Hepatocyte (in vitro differentiated cells): ENCODE data around the gene BARHL1. TPM values are rescaled to one million over a fixed set of nuclear protein-coding genes. Genes with fewer than 3 reads are reported as not detected.

ENCODE experiments used
- DNase-seq: peaks from one replicate; pipeline ENCODE4 v3.0.0-alpha.2; 2016; ENCODE audit warnings: low spot score
- H2AFZ ChIP-seq: fragments of 200-600 bp; sonication (generic); 2 replicates; pipeline ENCODE4 v1.6.0; 2016; ENCODE audit warnings: antibody characterized with exemption, mild to moderate bottlenecking
- H3K27ac ChIP-seq: fragments of 200-600 bp; sonication (generic); 2 replicates; pipeline ENCODE4 v1.5.1; 2016; ENCODE audit warnings: mild to moderate bottlenecking
- H3K27me3 ChIP-seq: fragments of 200-600 bp; sonication (generic); 2 replicates; pipeline ENCODE4 v1.6.1; 2016
- H3K36me3 ChIP-seq: fragments of 200-600 bp; sonication (generic); replicated peaks from 2 replicates; pipeline ENCODE4 v1.5.1; 2016; ENCODE audit warnings: low read depth; ENCODE audit not compliant: insufficient read depth
- H3K4me1 ChIP-seq: fragments of 200-600 bp; sonication (generic); 2 replicates; pipeline ENCODE4 v1.5.1; 2016; ENCODE audit warnings: mild to moderate bottlenecking, moderate library complexity; ENCODE audit not compliant: insufficient read depth
- H3K4me2 ChIP-seq: fragments of 200-600 bp; sonication (generic); 2 replicates; pipeline ENCODE4 v1.6.0; 2016
- H3K4me3 ChIP-seq: fragments of 200-600 bp; sonication (generic); 2 replicates; pipeline ENCODE4 v1.5.1; 2016; ENCODE audit warnings: mild to moderate bottlenecking
- H3K79me2 ChIP-seq: fragments of 200-600 bp; sonication (generic); 2 replicates; pipeline ENCODE4 v1.6.0; 2017; ENCODE audit warnings: mild to moderate bottlenecking
- H3K9me2 ChIP-seq: fragments of 200-600 bp; sonication (generic); replicated peaks from 2 replicates; pipeline ENCODE4 v1.6.0; 2017; ENCODE audit warnings: mild to moderate bottlenecking; ENCODE audit not compliant: insufficient read depth
- H3K9me3 ChIP-seq: fragments of 200-600 bp; sonication (generic); 2 replicates; pipeline ENCODE4 v1.5.1; 2016; ENCODE audit warnings: low read depth, mild to moderate bottlenecking
- H4K20me1 ChIP-seq: fragments of 200-600 bp; sonication (generic); 2 replicates; pipeline ENCODE4 v1.6.0; 2016; ENCODE audit warnings: mild to moderate bottlenecking; ENCODE audit not compliant: insufficient read depth, poor library complexity, severe bottlenecking
- CTCF ChIP-seq: fragments of 200-600 bp; sonication (generic); IDR thresholded peaks from 2 replicates; pipeline ENCODE4 v1.5.1; 2016; ENCODE audit warnings: antibody characterized with exemption, mild to moderate bottlenecking; ENCODE audit not compliant: poor library complexity
- EZH2 ChIP-seq: fragments of 200-600 bp; sonication (generic); IDR thresholded peaks from 2 replicates; pipeline ENCODE4 v1.6.1; 2016; ENCODE audit warnings: antibody characterized with exemption, mild to moderate bottlenecking, borderline replicate concordance
- EZH2phosphoT487 ChIP-seq: fragments of 200-600 bp; sonication (generic); IDR thresholded peaks from one replicate; pipeline ENCODE4 v1.6.1; 2018; ENCODE audit warnings: antibody characterized with exemption, mild to moderate bottlenecking, low read depth, moderate library complexity; ENCODE audit not compliant: unreplicated experiment, severe bottlenecking
- WGBS: methylation state at CpG from one replicate; pipeline ENCODE4 v1.1.6; 2016; ENCODE audit warnings: low lambda C conversion rate; ENCODE audit errors: missing lambda C conversion rate; 5-methylcytosine and 5-hydroxymethylcytosine counted together
- polyA plus RNA-seq: library from polyadenylated mRNA; unstranded; fragments of >200 nt; fragmentation: Nextera tagmentation; extraction: Ambion mirVana; gene quantifications from 2 replicates; pipeline ENCODE4 v1.2.1, GENCODE V29; 2016
- total RNA-seq: library from RNA; depleted of rRNA; stranded (reverse); fragments of >200 nt; gene quantifications from 2 replicates; pipeline ENCODE4 v1.2.3, GENCODE V29; 2014

Gene BARHL1
- total and polyA plus RNA-seq, 2 experiments from 2014 or later: not detected

- Histone ChIP-seq H3K9me3 (no peaks in the 10 kb centered on the region), H3K27ac (no peak overlapping the region), H4K20me1 (no peaks in the 10 kb centered on the region), H3K4me3 (no peak overlapping the region), H3K36me3 (no peaks in the 10 kb centered on the region), H3K4me2 (no peak overlapping the region), H3K4me1 (no peaks in the 10 kb centered on the region), H3K27me3 (peaks cover 62% of the 10 kb centered on the region), H2AFZ (no peak overlapping the region), H3K79me2 (no peaks in the 10 kb centered on the region), H3K9me2 (no peaks in the 10 kb centered on the region)
- DNase-seq: no peak
- WGBS: 78% methylated on average over 5 of the region's 5 CpGs
- TF ChIP-seq CTCF (no peak), EZH2 (no peak), EZH2phosphoT487 (no peak)
Observed at GRCh38 chr9:132575811-132576210, 6.6 kb upstream of the BARHL1 start.

- Histone ChIP-seq H3K4me1 (no peaks in the 10 kb centered on the region), H3K36me3 (no peaks in the 10 kb centered on the region), H3K79me2 (no peaks in the 10 kb centered on the region), H3K9me3 (no peaks in the 10 kb centered on the region), H2AFZ (no peak overlapping the region), H3K9me2 (no peaks in the 10 kb centered on the region), H4K20me1 (no peaks in the 10 kb centered on the region), H3K27me3 (peaks cover 74% of the 10 kb centered on the region), H3K4me3 (no peak overlapping the region), H3K27ac (no peak overlapping the region), H3K4me2 (no peak overlapping the region)
- DNase-seq: no peak
- TF ChIP-seq CTCF (no peak), EZH2 (peak; percentile 35)
Observed at GRCh38 chr9:132577119-132577518, 5.3 kb upstream of the BARHL1 start.

GRCh38 chr9:132578367-132578932 lies 4.0 kb upstream of the BARHL1 start:
- Histone ChIP-seq H3K27me3 (peaks cover 80% of the 10 kb centered on the region), H3K27ac (no peak overlapping the region), H3K4me3 (no peak overlapping the region), H2AFZ (no peak overlapping the region), H3K36me3 (no peaks in the 10 kb centered on the region), H3K4me2 (no peak overlapping the region), H4K20me1 (no peaks in the 10 kb centered on the region), H3K9me2 (no peaks in the 10 kb centered on the region), H3K79me2 (no peaks in the 10 kb centered on the region), H3K9me3 (no peaks in the 10 kb centered on the region), H3K4me1 (no peaks in the 10 kb centered on the region)
- TF ChIP-seq EZH2: no peak
- no peak for TF ChIP-seq EZH2phosphoT487
- TF ChIP-seq CTCF: no peak
- DNase-seq: no peak
- 59% methylated on average over 7 of the region's 7 CpGs for WGBS

- no peak overlapping the region for H3K4me2 ChIP-seq
- no peaks in the 10 kb centered on the region for H3K36me3 ChIP-seq
- H3K4me1 ChIP-seq: no peaks in the 10 kb centered on the region
- TF ChIP-seq EZH2 (no peak), EZH2phosphoT487 (no peak), CTCF (no peak)
- no peaks in the 10 kb centered on the region for H3K79me2 ChIP-seq
- peaks cover 88% of the 10 kb centered on the region for H3K27me3 ChIP-seq
- H2AFZ ChIP-seq: no peak overlapping the region
- WGBS: 21% methylated on average over 15 of the region's 15 CpGs
- no peaks in the 10 kb centered on the region for H4K20me1 ChIP-seq
- no peak overlapping the region for H3K27ac ChIP-seq
- no peak for DNase-seq
- no peaks in the 10 kb centered on the region for H3K9me3 ChIP-seq
- H3K4me3 ChIP-seq: no peak overlapping the region
- H3K9me2 ChIP-seq: no peaks in the 10 kb centered on the region
Observed at GRCh38 chr9:132579427-132579798, 3.0 kb upstream of the BARHL1 start.
